ENCODE results near the gene TMEM184A. TPM values are rescaled to one million over a fixed set of nuclear protein-coding genes. Genes with fewer than 3 reads are reported as not detected.

Gene TMEM184A
- total and polyA plus RNA-seq, 2 of the 8 experiments (the other 6 are each of a cell fraction or from before 2014, with no cell fraction given), result 1.8 to 2.1 TPM

DNA sequence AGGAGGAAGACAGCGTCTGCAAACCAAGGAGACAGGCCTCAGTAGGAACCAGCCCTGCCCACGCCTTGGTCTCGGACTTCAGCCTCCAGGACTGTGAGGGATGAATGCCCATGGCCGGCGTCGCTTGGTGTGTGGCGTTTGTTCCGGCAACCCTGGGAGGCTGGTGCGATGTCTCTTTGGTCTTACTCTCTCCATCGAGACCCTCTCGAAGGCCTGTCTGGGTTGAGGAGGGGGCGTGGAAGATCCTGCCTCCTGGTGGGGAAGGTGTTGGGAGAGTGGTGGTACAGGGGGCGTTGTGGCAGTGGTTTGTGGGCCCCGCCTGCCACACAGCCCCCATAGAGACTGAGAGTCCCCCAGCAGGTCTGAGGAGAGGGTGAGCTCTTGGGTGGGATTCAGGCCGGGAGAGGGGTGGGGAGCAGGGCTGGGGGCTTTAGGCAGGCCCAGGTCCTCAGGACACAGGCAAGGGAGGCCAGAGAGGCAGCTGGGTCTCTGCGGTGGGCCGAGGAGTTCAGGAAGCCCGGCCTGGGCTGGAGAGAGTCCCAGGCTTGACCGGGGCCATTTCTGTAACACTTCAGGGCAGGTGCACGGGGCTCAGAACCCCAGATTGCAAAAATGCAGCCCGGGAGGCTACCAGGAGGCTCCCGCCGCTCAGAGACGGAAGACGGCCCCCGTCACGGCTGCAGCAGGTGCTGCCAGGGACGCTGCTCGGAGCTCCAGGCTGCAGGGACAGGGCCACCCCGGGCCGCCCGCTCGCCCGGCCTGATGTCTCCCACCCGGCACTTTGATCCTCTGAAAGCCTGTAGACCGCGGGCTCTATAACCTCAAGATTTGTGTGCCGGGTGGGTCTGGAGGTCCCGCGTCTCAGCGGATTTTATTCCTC lies 47.6 kb upstream of the TMEM184A start:
- Histone ChIP-seq H2AFZ (ENCODE audit: low read length) (no peak overlapping the region), H3K4me2 (ENCODE audit: insufficient read depth in 1 of 2, low read depth in 2 of 2, low read length in 2 of 2) (no peak overlapping the region), H4K5ac (ENCODE audit: insufficient read length, low read depth, low read length) (no peak overlapping the region), H2BK5ac (ENCODE audit: low read depth, low read length) (no peak overlapping the region), H2BK15ac (ENCODE audit: low read length) (no peak overlapping the region), H3K4me1 (replicated peaks in 1 of 4; ENCODE audit: control insufficient read depth in 3 of 4, insufficient read depth in 4 of 4, low read length in 3 of 4) (peaks cover 0 to 6% (median 0%) of the 10 kb centered on the region in 4 experiments; a peak in 3 of 7 replicates), H3K18ac (ENCODE audit: extremely low read depth, low read length) (no peak overlapping the region), H2AK5ac (ENCODE audit: low read depth, low read length) (no peak overlapping the region), H3K79me2 (ENCODE audit: control insufficient read depth in 1 of 2, insufficient read depth in 2 of 2, low read length in 2 of 2) (no peaks in the 10 kb centered on the region), H3K9me3 (ENCODE audit: insufficient read depth in 2 of 2, low read depth in 1 of 2, low read length in 1 of 2) (no peaks in the 10 kb centered on the region), H3K9ac (replicated peaks in 1 of 4; ENCODE audit: extremely low read depth in 1 of 4, low read depth in 3 of 4, low read length in 3 of 4) (no peak overlapping the region), H2BK12ac (ENCODE audit: low read depth, low read length) (no peak overlapping the region), H3K27me3 (replicated peaks in 1 of 4; ENCODE audit: control insufficient read depth in 3 of 4, extremely low read depth in 1 of 4, insufficient read depth in 3 of 4, low read length in 3 of 4) (no peaks in the 10 kb centered on the region), H3K14ac (ENCODE audit: insufficient read length) (no peak overlapping the region), H4K8ac (ENCODE audit: extremely low read depth, insufficient read depth, low read length) (peak overlapping the region; percentile 38; the same call in 1 of the 2 replicates), H3K36me3 (ENCODE audit: control insufficient read depth in 2 of 4, insufficient read depth in 4 of 4, low read length in 3 of 4) (no peaks in the 10 kb centered on the region), H3K27ac (ENCODE audit: low read depth, low read length) (no peak overlapping the region), H3K4me3 (ENCODE audit: extremely low read depth in 1 of 4, insufficient read depth in 2 of 4, low read depth in 3 of 4, low read length in 4 of 4) (no peak overlapping the region), H4K91ac (replicated peaks; ENCODE audit: insufficient read length, low read length) (no peak overlapping the region), H4K20me1 (replicated peaks in 1 of 2; ENCODE audit: control insufficient read depth in 1 of 2, insufficient read depth in 2 of 2, low read length in 2 of 2) (peaks cover 0 to 1% of the 10 kb centered on the region in 2 experiments), H3K4ac (replicated peaks; ENCODE audit: insufficient read length, low read depth, low read length) (no peak overlapping the region), H2BK20ac (ENCODE audit: low read length) (no peak overlapping the region), H3K23ac (ENCODE audit: insufficient read length) (no peak overlapping the region), H3K56ac (replicated peaks; ENCODE audit: insufficient read length, low read depth, low read length) (no peak overlapping the region), H3K23me2 (ENCODE audit: low read depth, low read length) (no peaks in the 10 kb centered on the region; the same call in 1 of the 2 replicates), H3K79me1 (ENCODE audit: low read depth, low read length) (no peaks in the 10 kb centered on the region), H2BK120ac (replicated peaks; ENCODE audit: low read depth, low read length) (no peak overlapping the region)
- 94% methylated on average over 40 of the region's 41 CpGs; no CpG with 5 or more reads in 1 of the 2 experiments for WGBS, 2 experiments (ENCODE audit: extremely low coverage in 1 of 2, insufficient coverage in 1 of 2, insufficient read length in 1 of 2, insufficient replicate concordance in 2 of 2, low coverage in 1 of 2, low lambda C conversion rate in 2 of 2, missing lambda C conversion rate in 1 of 2)
- CTCF ChIA-PET (ENCODE audit: partially characterized antibody), result interaction anchor here (0.6 to 2.3 kb wide), 4 partner anchors 13 to 119 kb away, joined by 3 to 5 read pairs (median 4); no protein-coding TSS in a partner anchor
- POLR2A ChIA-PET (ENCODE audit: partially characterized antibody), result interaction anchor here (0.6 to 1.0 kb wide), 2 partner anchors 27 to 865 kb away, joined by 3 read pairs; no protein-coding TSS in a partner anchor
- FAIRE-seq (no peak), DNase-seq (ENCODE audit: low read depth in 1 of 2, low spot score in 2 of 2) (no peak)
- TF ChIP-seq SP4 (IDR thresholded peaks at IDR 0.05; ENCODE audit: low read length) (no peak), RXRA (IDR thresholded peaks at IDR 0.05; ENCODE audit: insufficient read depth, low read depth, low read length) (no peak), KDM1A (IDR thresholded peaks at IDR 0.05; ENCODE audit: borderline replicate concordance, low read length) (no peak), EGR1 (IDR thresholded peaks at IDR 0.05; ENCODE audit: borderline replicate concordance, low read depth, low read length) (no peak), RFX5 (IDR thresholded peaks at IDR 0.05; ENCODE audit: borderline replicate concordance, low read depth, low read length) (no peak), TAF1 (IDR thresholded peaks at IDR 0.05; ENCODE audit: low read depth, low read length) (no peak), POLR2AphosphoS5 (IDR thresholded peaks at IDR 0.05; ENCODE audit: low read depth, low read length) (no peak), TEAD4 (IDR thresholded peaks at IDR 0.05; ENCODE audit: low read depth, low read length) (no peak), POU5F1 (IDR thresholded peaks at IDR 0.05; ENCODE audit: low read depth, low read length) (no peak), KDM4A (IDR thresholded peaks at IDR 0.05; ENCODE audit: low read depth, low read length, severe bottlenecking) (no peak)
- TF ChIP-seq, protein P1, sequence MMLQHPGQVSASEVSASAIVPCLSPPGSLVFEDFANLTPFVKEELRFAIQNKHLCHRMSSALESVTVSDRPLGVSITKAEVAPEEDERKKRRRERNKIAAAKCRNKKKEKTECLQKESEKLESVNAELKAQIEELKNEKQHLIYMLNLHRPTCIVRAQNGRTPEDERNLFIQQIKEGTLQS (IDR thresholded peaks at IDR 0.05; ENCODE audit: insufficient read depth, low read depth, low read length), result no peak
